Muscle of leg (tissue), 11 donors: ENCODE measurements around the gene ST3GAL6. TPM values are rescaled to one million over a fixed set of nuclear protein-coding genes. Genes with fewer than 3 reads are reported as not detected.
A peak's percentile ranks its signal among the peaks of the same experiment; 100 is the strongest.

ENCODE experiments used
- DNase-seq: peaks from one replicate; pipeline ENCODE4 v3.0.0; 2013
- H3K27ac ChIP-seq: one replicate; pipeline ENCODE4 v1.5.1; 2013; ENCODE audit warnings: mild to moderate bottlenecking, low read length, control low read depth
- H3K27me3 ChIP-seq: one replicate; pipeline ENCODE4 v1.6.1; 2013; ENCODE audit warnings: low read length; ENCODE audit not compliant: control insufficient read depth, insufficient read depth
- H3K36me3 ChIP-seq: one replicate; pipeline ENCODE4 v1.6.1; 2013; ENCODE audit warnings: low read length; ENCODE audit not compliant: control insufficient read depth, insufficient read depth
- H3K4me1 ChIP-seq: one replicate; pipeline ENCODE4 v1.6.1; 2013; ENCODE audit warnings: low read length; ENCODE audit not compliant: control insufficient read depth, insufficient read depth
- H3K4me3 ChIP-seq: one replicate; pipeline ENCODE4 v1.5.1; 2013; ENCODE audit warnings: low read length, control low read depth
- H3K9me3 ChIP-seq: replicated peaks from 2 replicates; pipeline ENCODE4 v1.6.1; 2013; ENCODE audit warnings: low read depth, low read length; ENCODE audit not compliant: control insufficient read depth
- WGBS: methylation state at CpG from one replicate; pipeline ENCODE4 v1.1.5; 2013; ENCODE audit warnings: missing lambda C conversion rate; ENCODE audit not compliant: insufficient coverage; 5-methylcytosine and 5-hydroxymethylcytosine counted together
- polyA plus RNA-seq, 8 donors: library from polyadenylated mRNA; unstranded; fragments of 120-200 nt; gene quantifications; one replicate each; pipeline versions ENCODE4 v1.2.1 to v1.2.3, GENCODE V29; 2013; ENCODE audit warnings: inconsistent platforms in 1 of 8, low replicate concordance in 1 of 8; ENCODE audit not compliant: insufficient read length in 8 of 8, insufficient read depth in 1 of 8
- total RNA-seq: library from RNA; stranded (reverse); fragments of 120-200 nt; gene quantifications from one replicate; pipeline ENCODE4 v1.2.4, GENCODE V29; 2013

Gene ST3GAL6
- total and polyA plus RNA-seq, 9 donors = 4.3 to 9.1 (median 5.8) TPM

GRCh38 chr3:98730338-98730737, 32.8 kb upstream of the ST3GAL6 start:
- peaks cover 16% of the 10 kb centered on the region for H3K27me3 ChIP-seq
- no peak overlapping the region for H3K4me3 ChIP-seq
- H3K36me3 ChIP-seq = no peaks in the 10 kb centered on the region
- no peaks in the 10 kb centered on the region for H3K9me3 ChIP-seq
- DNase-seq = peak; percentile 12
- no peak overlapping the region for H3K27ac ChIP-seq
- peaks cover 3% of the 10 kb centered on the region for H3K4me1 ChIP-seq
- no CpG with 5 or more reads among the region's 1 CpG for WGBS

DNA sequence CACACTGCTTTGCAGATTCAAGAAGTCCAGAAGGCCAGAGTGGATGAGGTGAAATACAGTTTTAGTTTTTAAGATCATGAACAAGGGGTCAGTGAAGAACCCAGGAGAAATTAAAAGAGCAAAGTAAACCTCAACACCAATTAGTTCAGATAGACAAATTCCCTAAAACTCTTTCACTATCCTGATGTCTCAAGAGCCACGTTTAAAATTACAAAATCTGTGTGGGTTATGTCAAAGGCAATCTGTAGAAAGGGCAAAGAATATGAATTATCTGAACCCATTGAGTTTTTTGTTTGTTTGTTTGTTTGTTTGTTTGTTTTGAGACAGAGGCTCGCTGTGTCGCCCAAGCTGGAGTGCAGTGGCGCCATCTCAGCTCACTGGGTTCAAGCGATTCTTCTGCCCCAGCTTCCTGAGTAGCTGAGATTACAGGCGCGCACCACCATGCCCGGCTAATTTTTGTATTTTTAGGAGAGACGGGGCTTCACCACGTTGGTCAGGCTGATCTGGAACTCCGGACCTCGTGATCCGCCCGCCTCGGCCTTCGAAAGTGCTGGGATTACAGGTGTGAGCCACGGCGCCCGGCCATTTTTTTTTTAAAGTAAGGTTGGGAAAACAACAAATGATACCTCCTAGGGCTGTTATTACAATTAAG, 32.1 kb upstream of the ST3GAL6 start:
- 90% methylated on average over 10 of the region's 19 CpGs for whole genome bisulfite sequencing
- H3K9me3 ChIP-seq = no peaks in the 10 kb centered on the region
- no peak overlapping the region for H3K4me3 ChIP-seq
- peaks cover 16% of the 10 kb centered on the region for H3K27me3 ChIP-seq
- peaks cover 3% of the 10 kb centered on the region for H3K4me1 ChIP-seq
- H3K27ac ChIP-seq = no peak overlapping the region
- H3K36me3 ChIP-seq = no peaks in the 10 kb centered on the region
- DNase-seq = no peak

- H3K4me1 ChIP-seq = peaks cover 3% of the 10 kb centered on the region
- peaks cover 16% of the 10 kb centered on the region for H3K27me3 ChIP-seq
- peak overlapping the region; percentile 38 for H3K27ac ChIP-seq
- WGBS = 0% methylated on average over 7 of the region's 12 CpGs
- H3K36me3 ChIP-seq = no peaks in the 10 kb centered on the region
- H3K9me3 ChIP-seq = no peaks in the 10 kb centered on the region
- peak overlapping the region; percentile 71 for H3K4me3 ChIP-seq
- DNase-seq = peak; percentile 51
Observed at GRCh38 chr3:98731720-98732285, 31.3 kb upstream of the ST3GAL6 start.

- peak overlapping the region; percentile 38 for H3K27ac ChIP-seq
- H3K36me3 ChIP-seq = no peaks in the 10 kb centered on the region
- peaks cover 14% of the 10 kb centered on the region for H3K27me3 ChIP-seq
- H3K4me1 ChIP-seq = peaks cover 3% of the 10 kb centered on the region
- whole genome bisulfite sequencing = under 1% methylated on average over 65 of the region's 77 CpGs
- H3K9me3 ChIP-seq = no peaks in the 10 kb centered on the region
- peak overlapping the region; percentile 71 for H3K4me3 ChIP-seq
- peak; percentile 44 for DNase-seq
Observed at GRCh38 chr3:98732286-98733052, 30.7 kb upstream of the ST3GAL6 start.

- Histone ChIP-seq H3K27me3 (peaks cover 13% of the 10 kb centered on the region), H3K4me1 (peaks cover 3% of the 10 kb centered on the region), H3K27ac (peak overlapping the region; percentile 60), H3K36me3 (no peaks in the 10 kb centered on the region), H3K4me3 (peak overlapping the region; percentile 71), H3K9me3 (no peaks in the 10 kb centered on the region)
- WGBS = under 1% methylated on average over 27 of the region's 44 CpGs
- peak; percentile 27 for DNase-seq
Observed at GRCh38 chr3:98733053-98733811, 29.9 kb upstream of the ST3GAL6 start.

GRCh38 chr3:98733812-98734281, 29.3 kb upstream of the ST3GAL6 start:
- Histone ChIP-seq H3K4me3 (peak overlapping the region; percentile 71), H3K9me3 (no peaks in the 10 kb centered on the region), H3K27ac (peak overlapping the region; percentile 60), H3K27me3 (peaks cover 13% of the 10 kb centered on the region), H3K36me3 (no peaks in the 10 kb centered on the region), H3K4me1 (peaks cover 3% of the 10 kb centered on the region)
- 0% methylated on average over 3 of the region's 15 CpGs for WGBS
- DNase-seq = peak; percentile 45

DNA sequence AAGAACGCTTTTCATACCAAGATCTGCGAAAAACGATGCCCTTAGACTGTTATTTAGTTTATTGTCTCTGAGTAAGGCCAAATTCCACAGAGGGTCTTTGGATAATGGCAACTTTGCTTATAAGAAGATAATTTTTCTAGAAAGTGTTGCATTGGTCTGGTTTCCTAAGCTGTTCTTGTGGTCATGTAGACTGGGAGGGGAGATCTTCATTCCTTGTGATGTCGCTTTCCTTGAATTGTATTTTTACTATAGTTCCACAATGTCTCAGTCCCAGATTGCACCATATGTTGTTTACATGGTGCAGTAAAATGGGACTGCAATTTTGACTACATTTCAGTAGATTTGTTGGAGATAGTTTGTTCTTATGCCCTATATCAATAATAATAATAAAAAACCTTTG, 28.8 kb upstream of the ST3GAL6 start:
- Histone ChIP-seq H3K36me3 (no peaks in the 10 kb centered on the region), H3K27me3 (peaks cover 13% of the 10 kb centered on the region), H3K4me3 (peak overlapping the region; percentile 71), H3K4me1 (peaks cover 3% of the 10 kb centered on the region), H3K27ac (no peak overlapping the region), H3K9me3 (no peaks in the 10 kb centered on the region)
- WGBS = no CpG with 5 or more reads among the region's 4 CpGs
- DNase-seq = no peak

GRCh38 chr3:98734735-98735134, 28.4 kb upstream of the ST3GAL6 start:
- Histone ChIP-seq H3K27me3 (peaks cover 13% of the 10 kb centered on the region), H3K4me3 (no peak overlapping the region), H3K9me3 (no peaks in the 10 kb centered on the region), H3K27ac (no peak overlapping the region), H3K36me3 (no peaks in the 10 kb centered on the region), H3K4me1 (peaks cover 3% of the 10 kb centered on the region)
- 80% methylated on average over 2 of the region's 4 CpGs for WGBS
- no peak for DNase-seq

GRCh38 chr3:98735296-98735695, 27.8 kb upstream of the ST3GAL6 start:
- no peak overlapping the region for H3K27ac ChIP-seq
- DNase-seq = no peak
- H3K9me3 ChIP-seq = no peaks in the 10 kb centered on the region
- peaks cover 13% of the 10 kb centered on the region for H3K27me3 ChIP-seq
- no CpG with 5 or more reads among the region's 2 CpGs for WGBS
- no peaks in the 10 kb centered on the region for H3K36me3 ChIP-seq
- H3K4me1 ChIP-seq = peaks cover 3% of the 10 kb centered on the region
- no peak overlapping the region for H3K4me3 ChIP-seq
